Left renal pelvis (tissue), 4 donors: ENCODE data around the gene UBAC1. TPM values are rescaled to one million over a fixed set of nuclear protein-coding genes. Genes with fewer than 3 reads are reported as not detected.
"Not testable (repeated sequence)": the region's sequence is repeated elsewhere in the genome, so short reads cannot be mapped to it uniquely, and the experiment has no call there.

ENCODE experiments used
- DNase-seq, 4 donors: peaks; one replicate each; pipeline ENCODE4 v3.0.0-alpha.2; 2013; ENCODE audit warnings: low read depth in 4 of 4, low spot score in 3 of 4
- polyA plus RNA-seq, 4 donors: library from polyadenylated mRNA; unstranded; fragments of 120-200 nt; gene quantifications; one replicate each; pipeline ENCODE4 v1.2.1, GENCODE V29; 2013; ENCODE audit not compliant: insufficient read length in 4 of 4

UBAC1 gene
- polyA plus RNA-seq, 4 donors, result 27.3 to 36.1 (median 31.4) TPM

GRCh38 chr9:135905380-135906258 is 55.6 kb downstream of the UBAC1 start:
- DNase-seq, result no peak

GRCh38 chr9:135903786-135904520 is 57.2 kb downstream of the UBAC1 start:
- DNase-seq, result no peak

DNA sequence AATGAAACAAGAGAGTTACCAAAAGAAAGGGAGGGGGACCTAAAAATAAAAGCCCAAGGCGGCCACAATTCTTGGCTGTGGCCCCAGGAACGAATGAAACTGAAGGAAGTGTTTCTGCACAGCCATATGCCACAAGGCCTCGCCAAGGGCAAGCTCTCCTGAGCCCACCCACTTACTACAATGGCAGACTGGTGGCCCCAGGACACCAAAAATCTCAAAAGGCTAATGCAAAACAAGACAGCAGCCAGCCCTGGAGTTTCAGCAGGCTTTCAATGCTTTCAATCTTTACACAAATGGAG is 57.9 kb downstream of the UBAC1 start:
- DNase-seq, result no peak

DNA sequence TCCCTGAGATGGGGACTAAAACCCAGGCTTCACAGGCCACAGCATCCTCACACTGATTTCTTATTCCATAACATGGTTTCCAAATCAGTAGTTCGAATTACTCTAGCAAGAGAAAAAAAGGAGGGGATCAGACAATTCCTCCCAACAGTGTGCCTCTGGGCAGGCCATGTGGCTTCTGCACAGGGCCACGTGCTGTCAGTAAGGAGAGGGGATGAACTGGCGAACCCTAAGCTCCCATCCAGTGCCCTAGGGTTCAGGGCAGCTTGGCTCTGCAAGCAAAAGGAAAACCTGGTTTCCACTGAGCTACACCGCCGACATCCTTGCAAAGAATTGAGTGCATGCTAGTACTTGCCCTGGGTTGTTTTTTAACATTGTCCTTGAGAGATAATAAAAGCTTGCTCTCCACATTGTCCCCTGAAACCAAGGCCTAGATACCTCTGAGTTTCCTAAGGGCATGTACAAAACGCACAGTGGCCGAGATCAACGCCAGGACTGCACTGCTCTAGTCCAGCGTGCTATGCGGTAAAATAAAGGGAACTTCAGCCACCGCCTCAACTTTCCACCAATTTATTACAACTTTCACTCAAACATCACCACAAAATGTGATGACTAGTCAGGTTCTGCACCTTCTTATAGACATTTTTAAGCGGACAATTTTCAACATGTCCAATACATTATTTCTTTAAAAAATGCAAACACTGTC is 58.4 kb downstream of the UBAC1 start:
- DNase-seq, result no peak

GRCh38 chr9:135901826-135902225 is 59.3 kb downstream of the UBAC1 start:
- no peak for DNase-seq

GRCh38 chr9:135901031-135901758 is 60.0 kb downstream of the UBAC1 start:
- DNase-seq, result no peak

- no peak for DNase-seq
Measured at GRCh38 chr9:135898634-135899407, 62.4 kb downstream of the UBAC1 start.

DNA sequence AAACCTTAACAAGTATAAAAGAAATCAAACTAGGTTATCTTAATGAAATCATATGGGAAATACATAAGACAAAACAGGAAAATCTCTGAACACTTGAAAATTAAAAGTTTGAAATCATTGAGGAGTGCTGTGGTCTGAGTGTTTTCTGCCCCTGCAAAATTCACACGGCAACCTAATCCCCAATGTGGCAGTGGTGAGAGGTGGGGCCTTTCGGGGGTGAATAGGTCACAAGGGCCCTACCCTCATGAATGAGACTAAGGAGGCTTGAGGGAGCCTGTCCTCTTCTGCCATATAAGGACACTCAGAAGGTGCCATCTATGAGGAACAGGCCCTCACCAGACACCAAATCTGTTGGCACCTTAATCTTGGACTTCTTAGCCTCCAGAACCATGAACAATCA is 64.5 kb downstream of the UBAC1 start:
- DNase-seq, result no peak

GRCh38 chr9:135896205-135896604 is 65.0 kb downstream of the UBAC1 start:
- no peak for DNase-seq

DNA sequence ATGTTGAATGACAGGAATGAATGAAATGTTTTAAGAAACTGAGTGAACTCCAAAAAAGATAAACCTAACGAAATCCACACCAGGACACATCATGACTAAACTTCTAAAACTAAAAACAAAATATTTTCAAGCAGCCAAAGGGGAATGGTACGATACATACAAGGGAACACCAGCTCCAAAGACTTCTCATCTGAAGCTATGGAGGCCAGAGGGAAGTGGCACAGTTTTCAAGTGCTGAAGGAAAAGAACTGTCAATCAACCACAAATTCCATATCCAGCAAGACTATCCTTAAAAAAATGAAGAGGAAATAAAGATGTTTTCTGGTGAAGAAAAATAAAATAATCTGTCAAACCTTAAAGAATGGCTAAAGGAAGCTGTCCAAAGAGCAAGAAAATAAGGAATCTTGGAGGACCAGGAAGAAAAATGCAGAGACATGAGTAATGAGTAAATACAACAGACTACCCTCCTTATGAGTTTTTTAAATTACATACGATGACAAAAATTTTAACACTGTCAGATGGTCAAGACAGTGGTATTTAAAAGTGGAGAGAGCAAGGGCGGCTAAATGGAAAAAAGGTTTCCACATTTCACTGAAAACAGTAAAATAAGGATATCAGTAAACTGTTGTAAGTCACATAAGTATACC is 65.8 kb downstream of the UBAC1 start:
- DNase-seq, result no peak

GRCh38 chr9:135893104-135893503 is 68.1 kb downstream of the UBAC1 start:
- DNase-seq, result no peak

DNA sequence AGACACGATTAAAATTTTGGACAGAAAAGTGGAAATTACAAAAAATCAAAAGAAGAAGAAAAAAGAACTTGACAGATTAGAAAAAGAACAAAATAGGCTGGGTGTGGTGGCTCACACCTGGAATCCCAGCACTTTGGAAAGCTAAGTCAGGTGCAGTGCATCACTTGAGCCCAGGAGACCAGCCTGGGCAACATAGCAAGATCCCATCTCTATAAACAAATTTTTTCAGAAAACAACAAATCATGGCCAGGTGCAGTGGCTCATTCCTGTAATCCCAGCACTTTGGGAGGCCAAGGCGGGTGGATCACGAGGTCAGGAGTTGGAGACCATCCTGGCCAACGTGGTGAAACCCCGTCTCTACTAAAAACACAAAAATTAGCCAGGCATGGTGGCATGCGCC is 68.8 kb downstream of the UBAC1 start:
- not testable (repeated sequence) for DNase-seq

DNA sequence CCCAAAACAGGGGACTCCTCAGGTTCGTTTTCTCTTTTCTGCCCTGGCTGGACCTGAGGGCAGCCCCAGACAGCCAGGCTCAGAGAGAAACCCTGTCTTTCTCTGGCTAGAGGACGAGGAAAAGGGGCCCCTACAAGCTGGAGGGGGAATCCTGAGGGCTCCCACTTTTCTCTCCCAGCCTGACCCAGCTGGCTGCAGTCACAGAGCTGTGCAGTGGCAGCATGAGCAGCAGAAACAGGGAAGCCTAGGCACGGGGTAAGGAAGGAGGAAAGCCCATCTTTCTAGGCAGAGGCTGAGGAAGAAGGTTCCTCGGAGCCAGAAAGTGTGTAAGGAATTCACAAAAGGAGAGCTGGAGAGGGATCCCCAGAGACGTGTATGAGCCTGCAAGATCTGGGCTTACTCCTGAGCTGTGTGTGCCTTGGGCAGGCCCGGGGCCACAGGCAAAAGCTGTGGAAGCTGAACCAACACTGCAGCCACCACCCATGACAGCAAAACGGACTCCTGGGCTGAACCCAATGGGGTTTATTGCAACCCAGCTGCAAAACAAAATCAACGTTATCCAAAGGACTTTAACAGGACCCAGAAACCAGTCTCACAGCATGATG is 70.0 kb downstream of the UBAC1 start:
- no peak for DNase-seq

DNA sequence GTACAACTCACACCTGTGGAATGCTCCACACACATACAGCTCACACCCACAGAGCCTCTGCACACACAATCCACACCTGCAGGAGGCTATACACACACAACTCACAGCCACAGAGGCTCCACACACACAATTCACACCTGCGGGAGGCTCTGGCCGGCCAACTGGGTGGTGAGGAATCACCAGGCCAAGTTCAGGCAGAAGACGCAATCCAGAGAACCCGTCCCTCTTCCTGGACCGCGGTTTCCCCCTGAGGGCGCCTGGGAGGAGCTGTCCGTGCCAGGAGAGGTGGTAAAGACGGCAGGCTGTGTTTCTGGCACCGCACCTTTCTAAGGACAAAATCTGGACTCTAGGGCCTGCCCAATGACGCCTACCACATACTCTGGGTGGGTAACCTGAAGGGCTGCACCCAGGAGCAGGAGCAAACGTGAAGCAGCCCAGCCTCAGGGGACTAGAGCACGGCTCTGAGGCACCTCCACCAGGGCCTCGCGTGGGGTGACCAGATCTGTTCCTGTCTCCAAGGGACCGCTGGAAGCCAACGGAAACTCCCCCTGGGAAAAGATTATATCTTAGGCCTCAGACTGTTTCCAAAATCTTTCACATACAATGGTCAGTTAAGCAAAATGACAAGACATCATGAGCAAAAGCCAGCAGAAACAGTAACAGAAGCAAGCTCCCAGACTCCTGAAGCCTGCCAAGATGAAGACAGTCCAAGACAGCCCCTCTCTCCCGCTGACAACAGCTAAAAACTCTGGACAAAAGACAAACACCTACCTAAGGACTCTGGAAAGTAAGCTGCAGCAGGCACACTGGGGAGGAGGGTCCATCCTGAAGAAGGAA is 70.8 kb downstream of the UBAC1 start:
- DNase-seq, result no peak

- no peak for DNase-seq
Measured at GRCh38 chr9:135889564-135890189, 71.5 kb downstream of the UBAC1 start.

- no peak for DNase-seq
Measured at GRCh38 chr9:135888766-135889394, 72.3 kb downstream of the UBAC1 start.

GRCh38 chr9:135888126-135888765 is 72.9 kb downstream of the UBAC1 start:
- DNase-seq, result no peak
